HL-60 (cell line): ENCODE data around the gene FARP1.

ENCODE experiments used
- CTCF ChIP-seq: IDR thresholded peaks from one replicate; pipeline ENCODE4 v1.5.1; 2011; ENCODE audit warnings: low read length, control low read depth, inconsistent platforms; ENCODE audit not compliant: insufficient read depth
- POLR2AphosphoS5 ChIP-seq: IDR thresholded peaks from 2 replicates; pipeline ENCODE4 v1.6.1; 2012; ENCODE audit warnings: low read depth
- REST ChIP-seq: IDR thresholded peaks from 2 replicates; pipeline ENCODE4 v1.6.1; 2012; ENCODE audit warnings: low read depth; ENCODE audit not compliant: insufficient replicate concordance

- TF ChIP-seq CTCF (no peak), REST (no peak), POLR2AphosphoS5 (no peak)
Measured at GRCh38 chr13:98368019-98368418, 225.1 kb downstream of the FARP1 start.
